Endothelial cell of umbilical vein (primary cell): ENCODE results near the gene CFAP77.

Experiments used
- EZH2 ChIP-seq: IDR thresholded peaks from 2 replicates; pipeline ENCODE4 v1.6.1; 2012; ENCODE audit warnings: borderline replicate concordance, low read depth, mild to moderate bottlenecking, moderate library complexity, low read length, inconsistent platforms; ENCODE audit not compliant: severe bottlenecking
- FOS ChIP-seq: IDR thresholded peaks from 2 replicates; pipeline ENCODE4 v1.6.1; 2011; ENCODE audit warnings: mild to moderate bottlenecking, low read length, moderate library complexity, borderline replicate concordance; ENCODE audit not compliant: insufficient read depth
- JUN ChIP-seq: IDR thresholded peaks from 2 replicates; pipeline ENCODE4 v1.6.1; 2011; ENCODE audit warnings: borderline replicate concordance, low read depth; ENCODE audit not compliant: insufficient read length, insufficient read depth
- MYC ChIP-seq: IDR thresholded peaks from one replicate; pipeline ENCODE4 v1.6.1; 2011; ENCODE audit warnings: mild to moderate bottlenecking, low read depth, low read length
- POLR2A ChIP-seq: IDR thresholded peaks from 2 replicates; pipeline ENCODE4 v1.6.1; 2012; ENCODE audit warnings: low read depth, mild to moderate bottlenecking, control low read depth, low read length
- POLR2AphosphoS5 ChIP-seq: IDR thresholded peaks from 2 replicates; pipeline ENCODE4 v1.6.1; 2012; ENCODE audit warnings: low read depth, mild to moderate bottlenecking, control low read depth, low read length, moderate library complexity; ENCODE audit not compliant: insufficient read depth
- TF ChIP-seq, protein P1 (sequence below), 2 donors: IDR thresholded peaks; 1 replicate in 1 of 2; 2 replicates in 1 of 2; pipeline ENCODE4 v1.5.1; 2011; ENCODE audit warnings: low read length in 2 of 2, mild to moderate bottlenecking in 2 of 2, moderate library complexity in 2 of 2, control low read depth in 1 of 2, inconsistent platforms in 1 of 2, low read depth in 1 of 2; ENCODE audit not compliant: insufficient read depth in 1 of 2; ENCODE audit errors: extremely low read depth in 1 of 2
- TF ChIP-seq, protein P2 (sequence below): IDR thresholded peaks from 2 replicates; pipeline ENCODE4 v1.6.1; 2011; ENCODE audit not compliant: insufficient read depth, insufficient read length

DNA sequence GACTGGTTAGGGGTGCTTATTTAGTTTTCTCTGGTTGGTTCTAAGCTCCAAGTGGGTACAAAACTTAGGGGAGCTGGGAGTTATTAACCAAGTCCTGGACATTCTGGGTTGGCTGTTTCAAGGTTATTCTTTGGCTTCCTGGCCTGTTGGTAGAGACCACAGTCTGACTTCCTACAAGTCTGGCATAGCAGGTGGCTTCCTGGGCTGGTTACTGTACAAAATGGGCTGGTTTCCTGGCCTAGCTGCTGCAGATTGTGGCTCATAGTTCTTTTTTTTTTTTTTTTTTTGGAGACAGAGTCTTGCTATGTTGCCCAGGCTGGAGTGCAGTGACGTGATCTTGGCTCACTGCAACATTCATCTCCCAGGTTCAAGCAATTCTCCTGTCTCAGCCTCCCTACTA is 126.1 kb downstream of the CFAP77 start:
- TF ChIP-seq, protein P1, sequence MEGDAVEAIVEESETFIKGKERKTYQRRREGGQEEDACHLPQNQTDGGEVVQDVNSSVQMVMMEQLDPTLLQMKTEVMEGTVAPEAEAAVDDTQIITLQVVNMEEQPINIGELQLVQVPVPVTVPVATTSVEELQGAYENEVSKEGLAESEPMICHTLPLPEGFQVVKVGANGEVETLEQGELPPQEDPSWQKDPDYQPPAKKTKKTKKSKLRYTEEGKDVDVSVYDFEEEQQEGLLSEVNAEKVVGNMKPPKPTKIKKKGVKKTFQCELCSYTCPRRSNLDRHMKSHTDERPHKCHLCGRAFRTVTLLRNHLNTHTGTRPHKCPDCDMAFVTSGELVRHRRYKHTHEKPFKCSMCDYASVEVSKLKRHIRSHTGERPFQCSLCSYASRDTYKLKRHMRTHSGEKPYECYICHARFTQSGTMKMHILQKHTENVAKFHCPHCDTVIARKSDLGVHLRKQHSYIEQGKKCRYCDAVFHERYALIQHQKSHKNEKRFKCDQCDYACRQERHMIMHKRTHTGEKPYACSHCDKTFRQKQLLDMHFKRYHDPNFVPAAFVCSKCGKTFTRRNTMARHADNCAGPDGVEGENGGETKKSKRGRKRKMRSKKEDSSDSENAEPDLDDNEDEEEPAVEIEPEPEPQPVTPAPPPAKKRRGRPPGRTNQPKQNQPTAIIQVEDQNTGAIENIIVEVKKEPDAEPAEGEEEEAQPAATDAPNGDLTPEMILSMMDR (IDR thresholded peaks at IDR 0.05; ENCODE audit: extremely low read depth in 1 of 2, insufficient read depth in 1 of 2, low read depth in 1 of 2, low read length in 2 of 2): no peak
- TF ChIP-seq POLR2AphosphoS5 (no peak), EZH2 (no peak), POLR2A (no peak), MYC (no peak), FOS (no peak), JUN (no peak)
- TF ChIP-seq, protein P2, sequence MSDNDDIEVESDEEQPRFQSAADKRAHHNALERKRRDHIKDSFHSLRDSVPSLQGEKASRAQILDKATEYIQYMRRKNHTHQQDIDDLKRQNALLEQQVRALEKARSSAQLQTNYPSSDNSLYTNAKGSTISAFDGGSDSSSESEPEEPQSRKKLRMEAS: no peak
